GM19452 (cell line): Measurements from ENCODE around the gene SERBP1.
"Not testable (repeated sequence)": the region's sequence is repeated elsewhere in the genome, so short reads cannot be mapped to it uniquely, and the experiment has no call there.

Source experiments
- ATAC-seq: cut with Tn5 transposase; IDR thresholded peaks from one replicate; pipeline ENCODE4 v1.9.1; 2021; ENCODE audit not compliant: unreplicated experiment

Gene SERBP1

DNA sequence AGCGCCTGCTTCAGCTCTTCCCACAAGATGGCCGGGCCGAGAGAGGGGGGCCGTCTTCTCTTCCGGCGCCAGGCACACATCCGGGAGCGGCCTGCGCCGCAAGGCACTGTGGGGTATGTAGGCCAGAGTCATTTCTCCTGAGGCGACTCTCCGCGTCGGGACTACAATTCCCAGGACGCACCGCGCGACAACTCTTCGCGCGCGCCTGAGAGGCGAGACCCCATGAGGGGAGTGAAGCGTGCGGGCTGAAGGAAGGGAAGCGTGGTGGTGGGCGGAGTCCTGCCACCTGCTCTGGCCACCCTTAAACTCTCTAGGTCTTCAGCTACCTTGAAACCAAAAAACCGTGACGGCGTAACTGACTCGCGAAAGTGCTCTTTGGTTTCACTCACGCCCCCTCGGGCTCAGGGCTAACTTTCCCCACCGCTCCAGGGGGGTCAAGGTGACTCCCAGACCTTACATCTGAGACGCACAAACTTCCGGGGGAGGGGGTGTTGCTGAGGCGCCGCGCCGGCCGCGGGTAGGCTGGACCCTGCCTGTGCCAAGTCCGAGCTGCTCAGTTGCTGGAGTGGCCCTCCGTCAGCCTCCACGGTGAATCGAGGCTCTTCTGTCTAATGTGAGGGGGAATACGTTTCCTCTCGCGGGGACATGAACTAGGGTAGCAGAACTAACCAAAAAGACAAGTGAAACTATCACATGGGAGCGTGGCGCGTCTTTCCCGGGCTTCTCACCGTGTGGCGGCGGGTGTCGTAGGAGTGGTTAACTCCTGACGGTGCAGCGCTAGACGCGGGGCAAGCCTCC is at the start of gene SERBP1:
Gene SERBP1 (minus strand): TSS at position 45 of the 798 bp plus-strand sequence. CDS start 102 bp downstream, outside the sequence.
- ATAC-seq, result peak; percentile 82

DNA sequence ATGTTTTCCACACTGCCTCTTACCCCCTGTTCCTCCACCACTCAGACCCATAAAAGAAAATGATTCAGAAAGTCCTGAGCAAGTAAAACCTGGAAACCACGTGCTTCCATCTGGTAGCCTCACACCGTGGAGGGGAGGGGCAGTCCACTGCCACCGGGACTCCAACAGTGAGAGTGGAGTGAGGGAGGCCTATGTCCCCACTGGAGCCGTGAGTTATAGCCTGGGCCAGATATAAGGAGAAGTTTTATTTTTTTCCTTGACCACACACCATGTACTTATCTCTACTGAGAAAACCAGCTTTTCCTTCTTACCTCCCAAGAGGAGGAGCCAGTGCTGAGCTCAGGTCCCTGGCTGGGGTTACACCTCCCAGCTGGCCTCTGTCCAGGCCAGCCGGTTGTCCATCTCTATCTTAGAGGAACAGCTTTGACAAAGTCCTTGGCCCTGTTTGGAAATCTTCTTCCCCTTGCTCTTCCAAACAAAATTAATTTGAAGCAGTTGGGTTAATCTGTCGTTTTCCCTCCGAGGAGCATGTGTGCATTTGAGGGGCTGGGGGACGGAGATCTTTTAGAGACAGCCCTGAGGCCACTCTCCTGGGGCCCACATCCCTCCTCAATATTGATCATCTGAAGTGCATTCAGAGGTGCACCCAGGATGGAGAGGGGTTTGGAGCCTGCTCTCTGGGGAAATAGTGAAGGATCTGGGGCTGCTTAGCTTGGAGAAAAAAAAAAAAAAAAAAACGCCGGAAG is 49.1 kb upstream of the SERBP1 start:
- no peak for ATAC-seq

DNA sequence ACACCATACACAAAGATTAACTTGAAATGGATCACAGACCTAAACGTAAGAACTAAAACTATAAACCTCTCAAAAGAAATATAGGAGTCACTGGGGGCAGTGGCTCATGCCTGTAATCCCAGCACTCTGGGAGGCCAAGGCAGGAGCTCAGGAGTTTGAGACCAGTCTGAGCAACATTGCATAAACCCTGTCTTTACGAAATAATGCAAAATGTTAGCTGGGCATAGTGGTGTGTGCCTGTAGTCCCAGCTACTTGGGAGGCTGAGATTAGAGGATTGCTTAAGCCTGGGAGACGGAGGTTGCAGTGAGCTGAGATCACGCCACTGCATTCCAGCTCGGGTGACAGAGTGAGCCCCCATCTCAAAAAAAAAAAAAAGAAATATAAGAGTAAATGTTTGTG is 46.7 kb upstream of the SERBP1 start:
- no peak for ATAC-seq

DNA sequence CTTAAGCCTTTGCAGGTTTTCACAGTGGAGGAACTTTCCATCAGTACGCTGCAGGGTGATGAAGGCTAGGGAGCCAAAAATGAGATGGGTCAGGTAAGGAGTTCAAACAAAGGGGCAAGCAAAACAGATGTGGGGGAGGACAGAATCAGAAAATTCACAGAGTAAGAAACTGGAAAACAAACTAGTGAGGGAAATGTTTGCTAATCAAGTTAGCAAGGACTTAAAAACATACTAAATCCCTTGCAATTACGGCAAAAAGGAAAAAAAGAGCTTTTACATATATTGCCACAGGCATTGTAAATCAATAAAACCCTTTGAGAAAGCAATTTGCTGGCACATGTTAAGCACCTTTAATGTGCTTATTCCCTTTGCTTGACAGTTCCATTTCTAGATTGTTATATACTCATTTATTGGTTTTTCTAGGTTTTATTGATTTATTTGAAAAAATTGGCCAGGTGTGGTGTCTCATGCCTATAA is 45.8 kb upstream of the SERBP1 start:
- no peak for ATAC-seq

DNA sequence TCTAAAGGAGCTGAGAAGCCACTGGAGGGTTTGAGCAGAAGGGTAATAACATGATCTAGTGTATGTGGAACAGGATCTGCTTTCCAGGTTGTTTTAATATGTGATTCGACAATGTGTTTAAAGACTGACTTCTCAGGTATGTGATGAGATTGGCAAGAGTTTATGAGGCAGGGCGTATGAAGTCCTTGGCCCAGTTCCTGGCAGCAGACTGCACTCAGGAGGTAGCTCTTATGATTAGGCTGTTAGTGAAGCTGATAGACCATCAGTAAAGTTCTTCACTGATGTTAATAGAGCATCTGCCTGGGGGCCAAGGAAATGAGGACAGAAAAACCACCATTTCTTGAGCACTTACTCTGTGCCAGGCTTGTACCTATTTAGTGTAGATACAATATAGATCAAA is 41.9 kb upstream of the SERBP1 start:
- no peak for ATAC-seq

DNA sequence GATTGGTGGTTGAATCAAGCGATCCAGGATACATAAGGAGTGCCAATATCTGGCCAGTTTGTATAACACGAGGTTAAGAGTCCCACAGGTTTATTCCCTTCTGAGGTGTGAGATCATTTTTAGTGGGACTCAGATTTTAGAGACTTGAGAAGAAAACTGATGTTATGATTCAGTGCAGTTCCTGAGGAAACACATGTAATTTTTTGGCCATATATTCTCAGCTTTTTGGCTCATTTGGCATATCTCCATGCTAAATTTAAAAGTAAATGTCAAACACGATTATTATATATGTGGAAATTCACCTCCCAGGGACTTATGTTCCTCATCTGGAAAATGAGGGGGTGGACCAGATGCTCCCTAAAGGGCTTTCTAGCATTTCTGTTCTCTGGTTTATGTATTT is 39.2 kb upstream of the SERBP1 start:
- no peak for ATAC-seq

DNA sequence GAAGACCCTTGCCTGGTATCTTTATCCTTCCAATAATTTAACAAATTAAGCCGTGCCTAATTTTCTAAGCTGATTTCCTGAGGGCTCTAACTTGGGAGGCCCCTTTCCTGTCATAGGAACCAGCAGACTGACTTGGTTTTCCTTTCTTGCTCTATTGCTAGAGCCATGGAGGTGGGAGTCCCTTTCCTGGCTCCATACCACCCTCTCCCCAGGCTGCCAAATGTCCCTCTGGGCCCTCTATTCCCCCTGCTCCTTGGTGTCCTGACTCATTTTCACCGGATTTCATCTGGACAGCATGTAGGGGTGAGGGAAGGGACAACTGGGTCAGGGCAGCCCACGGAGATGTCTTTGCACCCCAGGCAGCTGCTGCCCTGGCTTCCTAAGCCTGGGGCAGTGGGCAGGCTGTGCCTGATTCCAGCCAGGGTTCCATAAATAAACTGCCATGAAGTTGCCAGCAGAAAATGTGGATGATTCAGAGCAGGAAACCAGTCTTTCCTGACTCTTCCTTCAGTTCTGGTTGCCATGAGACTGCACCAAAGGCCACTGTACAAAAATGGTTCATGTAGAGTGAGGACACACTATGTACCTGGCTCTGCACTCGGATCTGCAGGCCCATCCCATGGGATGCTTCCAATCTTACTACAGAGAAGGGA is 38.0 kb upstream of the SERBP1 start:
- ATAC-seq, result no peak

DNA sequence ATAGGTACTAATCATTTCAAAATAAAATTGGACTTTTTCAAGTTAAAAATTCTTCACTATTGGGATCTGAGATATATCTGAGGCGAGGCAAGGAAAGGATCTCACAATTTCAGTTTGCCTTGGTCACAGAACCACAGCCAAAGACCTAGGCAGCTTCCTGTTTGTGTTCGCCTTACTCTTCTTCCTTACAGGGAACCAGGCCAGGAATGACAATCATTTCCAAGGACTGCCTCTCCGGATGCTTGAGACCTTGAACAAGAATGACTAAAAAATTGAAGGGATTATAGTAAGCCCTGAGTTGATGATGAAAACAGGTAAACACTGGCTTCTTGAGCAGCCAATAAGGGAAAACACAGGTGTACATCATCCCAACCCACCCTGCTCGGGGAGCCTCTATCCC is 35.2 kb upstream of the SERBP1 start:
- ATAC-seq, result no peak

DNA sequence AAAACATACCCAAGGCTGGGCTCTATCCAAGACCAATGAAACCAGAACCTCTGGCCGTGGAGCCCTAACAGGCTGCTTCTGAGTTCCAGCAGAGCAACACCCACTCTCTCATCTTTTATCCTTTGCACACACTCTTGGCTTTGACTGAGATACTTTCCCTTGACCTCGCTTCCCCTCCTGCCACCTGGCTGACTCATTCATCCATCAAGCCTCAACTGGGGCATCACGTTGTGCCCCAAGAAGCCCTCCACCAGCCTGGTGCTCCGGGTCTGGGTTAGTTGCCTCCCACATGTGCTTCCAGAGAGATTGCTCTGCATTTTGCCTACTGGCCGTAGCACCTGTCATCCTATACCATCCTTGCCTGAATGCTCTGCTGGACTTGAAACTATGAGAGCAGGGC is 34.5 kb upstream of the SERBP1 start:
- ATAC-seq, result no peak

DNA sequence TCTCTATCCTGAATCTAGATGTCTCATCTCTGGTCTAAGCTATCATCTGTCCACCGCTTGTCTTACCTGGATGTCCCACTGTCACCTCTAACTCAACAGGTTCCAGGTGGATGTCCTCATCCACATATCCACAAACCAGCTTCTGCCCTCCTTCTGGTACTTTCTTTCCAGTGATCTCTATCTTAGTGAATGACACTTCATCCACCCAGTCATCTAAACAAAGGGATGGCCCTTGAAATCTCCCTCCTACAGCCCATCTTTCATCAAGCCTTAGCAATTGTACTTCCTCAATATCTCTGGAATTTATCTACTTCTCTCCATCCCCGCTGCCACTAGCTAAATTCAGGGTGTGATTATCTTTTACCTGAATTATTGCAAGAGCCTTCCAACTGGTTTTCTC is 33.9 kb upstream of the SERBP1 start:
- ATAC-seq, result no peak

DNA sequence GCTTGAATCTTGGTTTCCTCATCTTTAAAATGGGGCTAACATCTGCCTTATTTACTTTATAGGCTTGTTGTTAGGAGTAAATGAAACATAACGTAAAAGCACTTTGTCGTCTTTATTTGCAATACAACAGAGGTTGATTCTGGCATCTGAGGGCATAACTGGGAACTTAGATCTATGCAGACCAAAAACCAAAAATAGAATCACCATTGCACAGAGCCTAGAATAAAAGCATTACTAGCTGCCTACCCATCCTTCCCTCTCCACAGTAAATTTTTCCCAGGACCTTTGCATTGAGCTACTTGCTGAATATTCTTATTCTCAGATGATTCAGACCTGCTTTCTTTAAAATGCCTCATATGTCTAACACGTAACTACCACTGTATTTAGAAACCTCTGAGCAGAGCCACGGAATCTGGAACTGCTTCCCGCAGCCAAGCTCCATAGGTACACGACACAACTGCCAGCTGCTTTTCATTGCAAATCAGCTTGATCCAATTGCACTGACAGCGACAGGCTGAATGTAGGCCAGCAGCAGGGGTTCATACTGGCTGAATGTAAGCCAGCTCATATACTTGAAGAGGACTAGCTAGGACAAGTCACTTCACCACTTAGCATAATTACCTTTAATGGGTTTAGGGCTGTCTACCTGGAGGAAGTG is 33.2 kb upstream of the SERBP1 start:
- no peak for ATAC-seq

DNA sequence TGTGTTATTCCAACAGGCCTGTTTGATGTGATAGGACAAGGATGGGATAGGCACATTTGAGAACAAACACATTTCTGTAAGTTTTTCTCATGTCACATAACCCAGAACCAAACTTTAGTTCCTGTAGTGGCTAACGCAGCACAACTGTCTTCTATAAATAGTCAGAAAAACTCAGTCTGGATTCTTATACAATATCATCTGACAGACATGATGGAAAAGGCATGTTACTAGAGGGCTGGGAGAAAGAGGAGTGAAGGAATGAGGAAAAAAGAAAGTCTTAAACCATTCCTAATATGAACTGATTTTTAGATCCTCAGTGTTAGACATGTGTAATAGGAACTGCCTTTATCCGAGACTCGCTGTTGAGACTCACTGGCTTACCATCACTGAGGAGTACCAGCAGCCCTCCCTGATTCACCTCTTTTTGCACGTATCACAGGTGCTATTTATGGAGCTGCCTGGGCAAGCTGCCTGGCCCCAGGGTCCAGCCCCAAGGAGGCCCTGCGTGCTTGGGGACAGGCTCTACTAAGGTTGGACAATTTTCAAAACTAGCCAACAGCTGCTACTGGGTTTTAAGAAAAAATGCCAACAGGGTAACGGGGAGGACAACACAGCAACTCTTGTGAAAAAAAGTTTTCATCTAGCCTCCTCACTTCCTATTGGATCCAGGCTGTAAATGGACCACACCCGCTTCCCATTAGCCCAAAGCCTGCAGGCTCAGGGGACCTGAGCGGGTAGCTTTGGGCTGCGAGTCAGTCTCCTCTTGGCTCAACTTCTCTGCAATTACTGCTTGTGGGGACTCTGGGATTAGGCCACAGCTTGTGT is 30.7 kb upstream of the SERBP1 start:
- ATAC-seq, result no peak

DNA sequence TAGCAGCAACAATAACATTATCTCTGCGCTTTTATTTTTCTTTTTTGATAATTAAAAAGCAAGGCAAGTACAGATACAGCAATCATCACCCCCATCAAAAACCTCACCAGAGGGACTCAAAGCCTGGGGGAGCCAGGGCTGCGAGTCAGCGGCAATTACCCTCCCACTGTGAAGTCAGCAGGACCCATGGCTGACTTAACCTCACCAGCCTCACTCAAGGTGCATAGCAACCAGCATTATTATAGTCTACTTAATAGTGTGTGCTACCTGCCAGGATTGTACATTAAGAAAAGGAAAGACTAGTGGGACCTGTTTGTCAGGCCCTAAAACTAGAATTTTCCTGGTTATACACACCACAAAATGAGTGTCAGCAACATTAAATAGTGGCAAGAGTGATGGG is 28.9 kb upstream of the SERBP1 start:
- no peak for ATAC-seq

DNA sequence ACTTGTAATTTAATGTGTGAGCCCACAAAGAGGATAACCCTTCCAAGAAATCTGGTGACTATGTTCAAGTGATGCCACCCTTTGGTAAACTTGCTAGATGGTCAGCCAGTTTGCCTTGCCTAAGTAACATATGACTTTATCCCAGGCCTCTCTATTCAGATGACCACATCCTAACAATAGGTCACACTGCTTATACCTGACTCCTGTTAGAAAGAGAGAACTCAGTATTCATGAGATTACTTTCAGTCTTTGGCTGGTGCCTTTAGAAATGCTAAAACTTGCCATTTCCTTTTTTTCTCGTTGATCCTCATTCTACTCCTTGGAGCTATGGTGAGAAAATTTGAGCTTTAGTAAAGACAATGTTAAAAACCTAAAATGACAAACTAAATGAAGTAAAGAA is 28.5 kb upstream of the SERBP1 start:
- no peak for ATAC-seq

DNA sequence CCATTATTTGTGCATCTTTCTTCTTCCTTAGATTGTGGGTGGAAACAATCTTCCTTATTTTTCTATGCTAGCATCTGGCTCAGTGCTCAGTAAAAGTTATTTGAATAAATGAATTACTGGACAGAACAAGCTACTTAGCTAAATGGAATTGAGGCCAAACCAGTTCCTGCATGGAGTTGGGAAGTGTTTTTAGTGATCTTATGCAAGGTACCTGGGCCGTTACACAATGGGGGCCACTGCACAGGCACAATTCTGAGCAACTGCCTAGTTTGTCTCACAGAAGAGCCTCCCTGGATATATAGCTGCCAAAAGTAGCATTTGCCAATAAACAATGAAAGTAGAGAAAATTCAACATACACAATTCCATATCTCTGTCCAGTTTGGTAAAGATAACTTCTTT is 27.0 kb upstream of the SERBP1 start:
- ATAC-seq, result no peak

DNA sequence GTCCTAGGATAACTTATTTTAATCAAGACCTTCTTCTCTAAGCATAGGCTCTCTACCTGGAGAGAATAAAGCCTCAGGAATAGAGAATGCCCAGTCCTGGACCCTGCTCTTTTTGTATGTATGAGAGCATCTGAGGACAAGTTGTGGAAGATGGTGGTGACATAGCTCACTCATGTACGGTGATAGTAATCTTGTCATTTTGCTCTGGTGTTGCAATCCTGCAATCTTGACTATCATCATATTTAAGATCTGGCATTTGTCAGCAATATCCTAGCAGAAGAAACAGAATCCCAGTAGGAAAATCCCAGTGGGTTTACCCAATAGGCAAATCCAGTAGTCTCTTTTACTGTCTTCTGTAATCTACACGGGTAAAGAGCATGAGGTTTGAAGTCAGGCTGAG is 21.6 kb upstream of the SERBP1 start:
- ATAC-seq, result no peak

DNA sequence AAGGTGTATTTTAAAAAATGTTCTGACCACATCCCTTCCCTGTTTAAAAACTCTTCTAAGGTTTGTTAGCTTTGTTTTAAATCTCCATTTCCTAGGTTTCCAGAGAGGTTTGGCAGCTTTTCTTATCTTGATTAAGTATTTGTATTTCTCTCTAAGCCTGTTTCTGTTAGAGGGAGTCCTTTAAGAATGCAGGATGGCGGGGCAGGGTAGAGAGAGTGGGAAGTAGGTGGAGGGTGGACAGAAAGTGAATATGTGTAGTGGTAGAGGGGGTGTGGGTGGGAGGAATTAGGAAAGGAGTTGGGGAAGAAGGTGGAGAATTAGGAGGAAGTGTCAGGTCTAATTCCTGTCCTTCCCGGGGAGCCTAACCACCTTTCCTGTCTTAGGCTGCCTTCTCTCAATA is 21.2 kb upstream of the SERBP1 start:
- ATAC-seq, result no peak

DNA sequence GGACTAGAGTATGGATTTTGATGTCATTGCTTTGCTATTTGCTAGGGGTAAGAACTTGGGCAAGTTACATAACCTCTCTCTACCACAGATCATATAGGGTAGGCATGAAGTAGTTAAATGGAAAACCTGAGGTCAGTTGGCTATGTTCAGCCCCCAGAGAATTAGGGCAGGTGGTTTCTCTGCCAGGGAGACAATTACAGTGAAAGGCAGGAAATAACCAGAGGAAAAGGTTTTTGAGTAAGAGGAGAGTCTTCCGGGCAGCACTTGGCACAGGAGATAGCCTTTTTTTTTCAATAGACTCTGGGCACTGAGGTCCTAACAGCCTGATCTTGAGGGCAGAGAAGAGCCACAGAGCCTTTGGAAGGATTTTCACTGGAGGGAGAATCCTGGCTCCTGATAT is 16.7 kb upstream of the SERBP1 start:
- no peak for ATAC-seq

DNA sequence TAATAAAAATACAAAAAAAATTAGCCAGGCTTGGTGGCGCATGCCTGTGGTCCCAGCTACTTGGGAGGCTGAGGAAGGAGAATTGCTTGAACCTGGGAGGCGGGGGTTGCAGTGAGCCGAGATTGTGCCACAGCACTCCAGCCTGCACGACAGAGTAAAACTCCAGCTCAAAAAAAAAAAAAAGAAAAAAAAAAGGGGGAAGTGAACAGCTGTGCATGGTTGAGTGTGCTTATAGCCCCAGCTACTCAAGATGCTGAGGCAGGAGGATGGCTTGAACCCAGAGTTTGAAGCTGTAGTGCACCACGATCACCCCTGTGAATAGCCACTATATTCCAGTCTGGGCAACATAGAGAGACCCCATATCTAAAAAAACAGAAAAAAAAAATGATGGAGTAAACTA is 15.8 kb upstream of the SERBP1 start:
- not testable (repeated sequence) for ATAC-seq

DNA sequence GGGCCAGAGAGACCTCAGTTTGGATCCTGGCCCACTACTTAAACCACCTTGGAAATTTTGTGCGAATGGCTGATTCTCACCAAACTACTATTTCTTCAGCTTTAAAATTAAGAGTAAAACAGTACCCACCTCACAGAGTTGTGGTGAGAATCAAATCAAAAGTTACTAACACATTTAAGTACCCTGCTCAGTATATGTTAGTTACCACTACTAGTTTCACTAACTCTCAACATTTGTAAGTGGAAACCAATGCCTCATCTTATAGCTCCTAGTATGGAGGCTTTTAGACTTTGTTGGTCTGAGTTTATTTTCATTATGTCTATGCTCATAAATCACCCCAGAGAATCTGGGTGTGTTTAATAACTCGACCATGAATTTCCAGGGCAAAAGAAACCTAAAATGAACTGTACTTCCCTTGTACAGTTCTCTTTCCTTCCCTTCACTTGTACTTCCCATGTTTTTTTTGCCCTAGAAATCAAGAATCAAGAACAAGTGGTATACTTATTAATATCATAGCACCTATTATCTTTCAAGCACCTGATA is 11.6 kb upstream of the SERBP1 start:
- ATAC-seq, result no peak
